A549 (cell line): ENCODE data around the gene DEFB119.

Source experiments
- CBX8 ChIP-seq: fragments of 200-600 bp; sonication (generic); IDR thresholded peaks from 2 replicates; pipeline ENCODE4 v1.6.1; 2016
- CEBPB ChIP-seq, 2 experiments: fragments of >200 bp in 1 of 2; sonication (Bioruptor Twin) in 1 of 2; formaldehyde crosslinking in 1 of 2; IDR thresholded peaks; 2 replicates each; pipeline ENCODE4 v1.6.1; 2012 to 2016
- ESRRA ChIP-seq: fragments of 150-350 bp; IDR thresholded peaks from 2 replicates; pipeline ENCODE4 v1.6.1; 2014; ENCODE audit warnings: mild to moderate bottlenecking, low read length, borderline replicate concordance
- HOXA7 ChIP-seq: fragments of 250-450 bp; sonication (Bioruptor Pico); IDR thresholded peaks from 2 replicates; pipeline ENCODE4 v1.5.0; 2020; ENCODE audit warnings: mild to moderate bottlenecking, moderate library complexity
- JUN ChIP-seq, 2 experiments: fragments of >200 bp; sonication (Bioruptor Twin); formaldehyde crosslinking; IDR thresholded peaks; 2 replicates in 1 of 2; 3 replicates in 1 of 2; pipeline ENCODE4 v1.6.1; 2016 to 2017
- MYC ChIP-seq: IDR thresholded peaks from 2 replicates; pipeline ENCODE4 v1.6.1; 2012; ENCODE audit warnings: mild to moderate bottlenecking, inconsistent platforms, low read length, improper control_type of control experiment, borderline replicate concordance
- POLR2A ChIP-seq: IDR thresholded peaks from 2 replicates; pipeline ENCODE4 v1.6.1; 2012; ENCODE audit warnings: mild to moderate bottlenecking, low read length
- POLR2AphosphoS2 ChIP-seq: conservative IDR thresholded peaks from 2 replicates; pipeline ENCODE4 v1.6.1; 2012; ENCODE audit warnings: low read length, improper control_type of control experiment, inconsistent platforms
- RFX5 ChIP-seq: fragments of 450-650 bp; IDR thresholded peaks from 2 replicates; pipeline ENCODE4 v1.7.1; 2014; ENCODE audit warnings: antibody characterized with exemption, mild to moderate bottlenecking, moderate library complexity
- TFCP2L1 ChIP-seq: fragments of 250-450 bp; sonication (Bioruptor Pico); IDR thresholded peaks from 2 replicates; pipeline ENCODE4 v1.5.0; 2021; ENCODE audit warnings: mild to moderate bottlenecking
- ZFP36 ChIP-seq: fragments of 450-650 bp; IDR thresholded peaks from 2 replicates; pipeline ENCODE4 v1.6.1; 2014; ENCODE audit warnings: borderline replicate concordance; ENCODE audit not compliant: partially characterized antibody
- TF ChIP-seq, protein P1 (sequence below): fragments of >200 bp; sonication (Bioruptor Twin); formaldehyde crosslinking; IDR thresholded peaks from 3 replicates; pipeline ENCODE4 v1.5.1; 2016
- TF ChIP-seq, protein P2 (sequence below): fragments of 150-350 bp; IDR thresholded peaks from 2 replicates; pipeline ENCODE4 v1.6.1; 2014; ENCODE audit warnings: low read depth, mild to moderate bottlenecking, low read length
- TF ChIP-seq, protein P3 (sequence below): fragments of 250-450 bp; sonication (Bioruptor Pico); IDR thresholded peaks from 2 replicates; pipeline ENCODE4 v1.5.0; 2021; ENCODE audit warnings: mild to moderate bottlenecking, moderate library complexity, borderline replicate concordance

DNA sequence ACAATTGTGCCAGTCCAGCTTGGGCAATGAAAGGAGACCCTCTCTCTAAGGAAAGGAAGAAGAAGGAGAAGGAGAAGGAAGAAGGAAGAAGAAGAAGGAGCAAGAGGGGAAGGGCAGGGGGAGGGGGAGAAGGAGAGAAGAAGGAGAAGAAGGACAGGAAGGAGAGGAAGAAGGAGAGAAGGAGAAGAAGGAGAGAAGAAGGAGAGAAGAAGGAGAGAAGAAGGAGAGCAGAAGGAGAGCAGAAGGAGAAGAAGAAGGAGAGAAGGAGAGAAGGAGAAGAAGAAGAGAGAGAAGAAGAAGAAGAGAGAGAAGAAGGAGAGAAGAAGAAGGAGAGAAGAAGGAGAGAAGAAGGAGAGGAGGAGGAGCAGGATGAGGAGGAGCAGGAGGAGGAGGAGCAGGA lies 59.5 kb downstream of the DEFB119 start:
- TF ChIP-seq, protein P1, sequence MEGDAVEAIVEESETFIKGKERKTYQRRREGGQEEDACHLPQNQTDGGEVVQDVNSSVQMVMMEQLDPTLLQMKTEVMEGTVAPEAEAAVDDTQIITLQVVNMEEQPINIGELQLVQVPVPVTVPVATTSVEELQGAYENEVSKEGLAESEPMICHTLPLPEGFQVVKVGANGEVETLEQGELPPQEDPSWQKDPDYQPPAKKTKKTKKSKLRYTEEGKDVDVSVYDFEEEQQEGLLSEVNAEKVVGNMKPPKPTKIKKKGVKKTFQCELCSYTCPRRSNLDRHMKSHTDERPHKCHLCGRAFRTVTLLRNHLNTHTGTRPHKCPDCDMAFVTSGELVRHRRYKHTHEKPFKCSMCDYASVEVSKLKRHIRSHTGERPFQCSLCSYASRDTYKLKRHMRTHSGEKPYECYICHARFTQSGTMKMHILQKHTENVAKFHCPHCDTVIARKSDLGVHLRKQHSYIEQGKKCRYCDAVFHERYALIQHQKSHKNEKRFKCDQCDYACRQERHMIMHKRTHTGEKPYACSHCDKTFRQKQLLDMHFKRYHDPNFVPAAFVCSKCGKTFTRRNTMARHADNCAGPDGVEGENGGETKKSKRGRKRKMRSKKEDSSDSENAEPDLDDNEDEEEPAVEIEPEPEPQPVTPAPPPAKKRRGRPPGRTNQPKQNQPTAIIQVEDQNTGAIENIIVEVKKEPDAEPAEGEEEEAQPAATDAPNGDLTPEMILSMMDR: no peak
- TF ChIP-seq RFX5 (no peak), POLR2A (no peak), CBX8 (no peak), POLR2AphosphoS2 (no peak), ZFP36 (no peak), JUN (IDR thresholded peaks at IDR 0.05) (no peak), MYC (no peak), ESRRA (no peak), TFCP2L1 (CRISPR knock-in tag) (no peak), CEBPB (IDR thresholded peaks at IDR 0.05) (no peak), HOXA7 (CRISPR knock-in tag) (no peak)
- TF ChIP-seq, protein P2, sequence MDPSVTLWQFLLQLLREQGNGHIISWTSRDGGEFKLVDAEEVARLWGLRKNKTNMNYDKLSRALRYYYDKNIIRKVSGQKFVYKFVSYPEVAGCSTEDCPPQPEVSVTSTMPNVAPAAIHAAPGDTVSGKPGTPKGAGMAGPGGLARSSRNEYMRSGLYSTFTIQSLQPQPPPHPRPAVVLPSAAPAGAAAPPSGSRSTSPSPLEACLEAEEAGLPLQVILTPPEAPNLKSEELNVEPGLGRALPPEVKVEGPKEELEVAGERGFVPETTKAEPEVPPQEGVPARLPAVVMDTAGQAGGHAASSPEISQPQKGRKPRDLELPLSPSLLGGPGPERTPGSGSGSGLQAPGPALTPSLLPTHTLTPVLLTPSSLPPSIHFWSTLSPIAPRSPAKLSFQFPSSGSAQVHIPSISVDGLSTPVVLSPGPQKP: no peak
- TF ChIP-seq, protein P3, sequence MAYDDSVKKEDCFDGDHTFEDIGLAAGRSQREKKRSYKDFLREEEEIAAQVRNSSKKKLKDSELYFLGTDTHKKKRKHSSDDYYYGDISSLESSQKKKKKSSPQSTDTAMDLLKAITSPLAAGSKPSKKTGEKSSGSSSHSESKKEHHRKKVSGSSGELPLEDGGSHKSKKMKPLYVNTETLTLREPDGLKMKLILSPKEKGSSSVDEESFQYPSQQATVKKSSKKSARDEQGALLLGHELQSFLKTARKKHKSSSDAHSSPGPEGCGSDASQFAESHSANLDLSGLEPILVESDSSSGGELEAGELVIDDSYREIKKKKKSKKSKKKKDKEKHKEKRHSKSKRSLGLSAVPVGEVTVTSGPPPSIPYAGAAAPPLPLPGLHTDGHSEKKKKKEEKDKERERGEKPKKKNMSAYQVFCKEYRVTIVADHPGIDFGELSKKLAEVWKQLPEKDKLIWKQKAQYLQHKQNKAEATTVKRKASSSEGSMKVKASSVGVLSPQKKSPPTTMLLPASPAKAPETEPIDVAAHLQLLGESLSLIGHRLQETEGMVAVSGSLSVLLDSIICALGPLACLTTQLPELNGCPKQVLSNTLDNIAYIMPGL (CRISPR knock-in tag): no peak
